SU-DHL-6 (cell line): ENCODE data around the gene SCN8A.

Experiments used
- H2AFZ ChIP-seq: fragments of 200-600 bp; sonication (generic); 2 replicates; pipeline ENCODE4 v1.6.1; 2014; ENCODE audit warnings: low read depth, mild to moderate bottlenecking, moderate library complexity, mixed read lengths, antibody characterized with exemption, low read length; ENCODE audit not compliant: severe bottlenecking
- H3F3A ChIP-seq: fragments of 200-600 bp; shearing (Covaris generic); 2 replicates; pipeline ENCODE4 v1.6.0; 2016; ENCODE audit warnings: antibody characterized with exemption, mild to moderate bottlenecking; ENCODE audit not compliant: insufficient read depth
- H3K27ac ChIP-seq: fragments of 200-600 bp; sonication (generic); 2 replicates; pipeline ENCODE4 v1.5.1; 2016; ENCODE audit warnings: low read depth, mild to moderate bottlenecking, low read length, moderate library complexity, mixed read lengths
- H3K27me3 ChIP-seq: fragments of 200-600 bp; sonication (generic), shearing (Covaris generic); 2 replicates; pipeline ENCODE4 v1.6.0; 2014; ENCODE audit warnings: mild to moderate bottlenecking, low read length
- H3K36me3 ChIP-seq: fragments of 200-600 bp; sonication (generic); 2 replicates; pipeline ENCODE4 v1.6.1; 2014; ENCODE audit warnings: mild to moderate bottlenecking, low read length, mixed read lengths
- H3K4me2 ChIP-seq: fragments of 300-600, 200-600 bp; shearing (Covaris generic), sonication (generic); 2 replicates; pipeline ENCODE4 v1.6.0; 2014; ENCODE audit warnings: low read length, low read depth, mild to moderate bottlenecking; ENCODE audit not compliant: poor library complexity, severe bottlenecking
- H3K4me3 ChIP-seq: fragments of 200-600 bp; sonication (generic); 2 replicates; pipeline ENCODE4 v1.5.1; 2014; ENCODE audit warnings: antibody characterized with exemption, low read length, mild to moderate bottlenecking, mixed read lengths; ENCODE audit not compliant: insufficient read depth, poor library complexity, severe bottlenecking
- H3K79me2 ChIP-seq: fragments of 200-600 bp; sonication (generic); 2 replicates; pipeline ENCODE4 v1.6.1; 2014; ENCODE audit warnings: mild to moderate bottlenecking, low read length, moderate library complexity; ENCODE audit not compliant: insufficient read depth
- H3K9ac ChIP-seq: fragments of 200-600 bp; sonication (generic); 2 replicates; pipeline ENCODE4 v1.7.0; 2014; ENCODE audit warnings: mild to moderate bottlenecking, low read length
- H3K9me2 ChIP-seq: fragments of 200-600 bp; sonication (generic); replicated peaks from 2 replicates; pipeline ENCODE4 v1.6.1; 2014; ENCODE audit warnings: low read length; ENCODE audit not compliant: insufficient read depth
- H3K9me3 ChIP-seq: fragments of 200-600 bp; sonication (generic); 2 replicates; pipeline ENCODE4 v1.6.1; 2014; ENCODE audit warnings: low read length, mixed read lengths; ENCODE audit not compliant: insufficient read depth
- H4K20me1 ChIP-seq: fragments of 200-600 bp; sonication (generic); 2 replicates; pipeline ENCODE4 v1.6.1; 2014; ENCODE audit warnings: low read depth, mild to moderate bottlenecking, antibody characterized with exemption, low read length, moderate library complexity, mixed read lengths
- EZH2phosphoT487 ChIP-seq: fragments of 200-600 bp; sonication (generic), shearing (Covaris generic); conservative IDR thresholded peaks from 2 replicates; pipeline ENCODE4 v1.6.1; 2018; ENCODE audit warnings: mild to moderate bottlenecking, antibody characterized with exemption, low read length, moderate library complexity, mixed read lengths
- TF ChIP-seq, protein P1 (sequence below): fragments of 200-600 bp; sonication (generic); IDR thresholded peaks from one replicate; pipeline ENCODE4 v1.5.1; 2017; ENCODE audit warnings: antibody characterized with exemption, mild to moderate bottlenecking, low read length, moderate library complexity; ENCODE audit not compliant: insufficient read depth, poor library complexity, severe bottlenecking

Gene SCN8A

GRCh38 chr12:51774933-51775332 lies 183.9 kb downstream of the SCN8A start:
- H3K27me3 ChIP-seq: no peaks in the 10 kb centered on the region
- no peaks in the 10 kb centered on the region for H4K20me1 ChIP-seq
- H3K9ac ChIP-seq: no peak overlapping the region
- no peaks in the 10 kb centered on the region for H3K79me2 ChIP-seq
- no peak overlapping the region for H3K4me3 ChIP-seq
- H3K4me2 ChIP-seq: no peak overlapping the region
- no peak for TF ChIP-seq EZH2phosphoT487
- TF ChIP-seq, protein P1, sequence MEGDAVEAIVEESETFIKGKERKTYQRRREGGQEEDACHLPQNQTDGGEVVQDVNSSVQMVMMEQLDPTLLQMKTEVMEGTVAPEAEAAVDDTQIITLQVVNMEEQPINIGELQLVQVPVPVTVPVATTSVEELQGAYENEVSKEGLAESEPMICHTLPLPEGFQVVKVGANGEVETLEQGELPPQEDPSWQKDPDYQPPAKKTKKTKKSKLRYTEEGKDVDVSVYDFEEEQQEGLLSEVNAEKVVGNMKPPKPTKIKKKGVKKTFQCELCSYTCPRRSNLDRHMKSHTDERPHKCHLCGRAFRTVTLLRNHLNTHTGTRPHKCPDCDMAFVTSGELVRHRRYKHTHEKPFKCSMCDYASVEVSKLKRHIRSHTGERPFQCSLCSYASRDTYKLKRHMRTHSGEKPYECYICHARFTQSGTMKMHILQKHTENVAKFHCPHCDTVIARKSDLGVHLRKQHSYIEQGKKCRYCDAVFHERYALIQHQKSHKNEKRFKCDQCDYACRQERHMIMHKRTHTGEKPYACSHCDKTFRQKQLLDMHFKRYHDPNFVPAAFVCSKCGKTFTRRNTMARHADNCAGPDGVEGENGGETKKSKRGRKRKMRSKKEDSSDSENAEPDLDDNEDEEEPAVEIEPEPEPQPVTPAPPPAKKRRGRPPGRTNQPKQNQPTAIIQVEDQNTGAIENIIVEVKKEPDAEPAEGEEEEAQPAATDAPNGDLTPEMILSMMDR: no peak
- H3K9me3 ChIP-seq: no peaks in the 10 kb centered on the region
- H2AFZ ChIP-seq: no peak overlapping the region
- H3K36me3 ChIP-seq: no peaks in the 10 kb centered on the region
- H3K27ac ChIP-seq: no peak overlapping the region
- H3K9me2 ChIP-seq: no peaks in the 10 kb centered on the region
- no peaks in the 10 kb centered on the region for H3F3A ChIP-seq

- H3K9ac ChIP-seq: no peak overlapping the region
- no peak overlapping the region for H3K4me2 ChIP-seq
- no peaks in the 10 kb centered on the region for H3K9me2 ChIP-seq
- no peaks in the 10 kb centered on the region for H3K36me3 ChIP-seq
- no peak overlapping the region for H3K27ac ChIP-seq
- no peaks in the 10 kb centered on the region for H3K79me2 ChIP-seq
- H4K20me1 ChIP-seq: no peaks in the 10 kb centered on the region
- H3K27me3 ChIP-seq: no peaks in the 10 kb centered on the region
- no peaks in the 10 kb centered on the region for H3F3A ChIP-seq
- no peak overlapping the region for H2AFZ ChIP-seq
- H3K9me3 ChIP-seq: no peaks in the 10 kb centered on the region
- TF ChIP-seq, protein P1: no peak
- no peak for TF ChIP-seq EZH2phosphoT487
- H3K4me3 ChIP-seq: no peak overlapping the region
Measured at GRCh38 chr12:51777457-51777856, 186.4 kb downstream of the SCN8A start.

DNA sequence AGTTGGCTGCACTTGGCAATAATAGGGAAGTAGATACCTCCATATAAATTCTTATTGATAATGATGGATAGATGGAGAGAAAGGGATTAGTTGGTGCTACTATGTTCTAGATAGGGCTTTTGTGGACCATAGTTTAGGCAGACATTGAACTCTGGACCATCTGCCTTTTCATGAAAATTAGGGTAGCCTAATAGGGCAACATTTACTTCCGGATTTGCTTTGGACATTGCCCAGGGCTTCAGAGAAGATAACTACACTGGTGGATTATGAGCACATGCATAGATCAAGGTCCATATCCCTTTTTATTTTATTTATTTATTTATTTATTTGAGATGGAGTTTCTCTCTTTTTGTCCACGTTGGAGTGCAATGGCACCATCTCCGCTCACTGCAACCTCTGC lies 186.9 kb downstream of the SCN8A start:
- no peak overlapping the region for H2AFZ ChIP-seq
- TF ChIP-seq, protein P1: no peak
- TF ChIP-seq EZH2phosphoT487: no peak
- no peaks in the 10 kb centered on the region for H3K36me3 ChIP-seq
- no peaks in the 10 kb centered on the region for H3F3A ChIP-seq
- no peaks in the 10 kb centered on the region for H3K79me2 ChIP-seq
- no peaks in the 10 kb centered on the region for H3K9me2 ChIP-seq
- no peak overlapping the region for H3K9ac ChIP-seq
- H3K27ac ChIP-seq: no peak overlapping the region
- no peaks in the 10 kb centered on the region for H4K20me1 ChIP-seq
- H3K27me3 ChIP-seq: no peaks in the 10 kb centered on the region
- H3K4me3 ChIP-seq: no peak overlapping the region
- no peaks in the 10 kb centered on the region for H3K9me3 ChIP-seq
- no peak overlapping the region for H3K4me2 ChIP-seq

GRCh38 chr12:51779876-51780275 lies 188.8 kb downstream of the SCN8A start:
- TF ChIP-seq EZH2phosphoT487: no peak
- H3K4me2 ChIP-seq: no peak overlapping the region
- H3K4me3 ChIP-seq: no peak overlapping the region
- no peak overlapping the region for H2AFZ ChIP-seq
- no peaks in the 10 kb centered on the region for H3K36me3 ChIP-seq
- H3K27me3 ChIP-seq: no peaks in the 10 kb centered on the region
- no peak overlapping the region for H3K9ac ChIP-seq
- no peaks in the 10 kb centered on the region for H3F3A ChIP-seq
- H3K9me3 ChIP-seq: no peaks in the 10 kb centered on the region
- H4K20me1 ChIP-seq: no peaks in the 10 kb centered on the region
- no peaks in the 10 kb centered on the region for H3K79me2 ChIP-seq
- H3K27ac ChIP-seq: no peak overlapping the region
- H3K9me2 ChIP-seq: no peaks in the 10 kb centered on the region
